HG02981 (cell line): ENCODE data around the gene SFSWAP.
A peak's percentile ranks its signal among the peaks of the same experiment; 100 is the strongest.
"Not testable (repeated sequence)": the region's sequence is repeated elsewhere in the genome, so short reads cannot be mapped to it uniquely, and the experiment has no call there.

Experiments used
- ATAC-seq: cut with Tn5 transposase; IDR thresholded peaks from one replicate; pipeline ENCODE4 v1.9.1; 2021; ENCODE audit warnings: mild to moderate bottlenecking, moderate library complexity; ENCODE audit not compliant: unreplicated experiment

Gene SFSWAP

DNA sequence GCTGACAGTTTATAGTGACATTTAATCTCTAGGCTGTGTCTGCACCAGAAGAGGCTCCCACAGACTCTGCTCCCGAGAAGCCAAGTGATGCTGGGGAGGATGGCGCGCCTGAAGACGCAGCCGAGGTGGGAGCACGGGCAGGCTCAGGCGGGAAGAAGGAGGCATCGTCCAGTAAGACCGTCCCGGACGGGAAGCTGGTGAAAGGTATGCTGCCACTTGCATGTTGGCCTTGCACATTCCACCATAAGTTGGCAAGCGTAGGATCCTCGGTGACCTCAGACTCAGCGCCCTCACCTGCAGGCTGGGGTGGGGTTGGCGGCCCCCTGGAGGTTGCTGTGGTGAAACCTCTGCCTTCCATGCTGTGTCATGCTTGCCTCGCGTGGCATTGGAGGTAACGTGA is 45.6 kb downstream of the SFSWAP start:
- no peak for ATAC-seq

DNA sequence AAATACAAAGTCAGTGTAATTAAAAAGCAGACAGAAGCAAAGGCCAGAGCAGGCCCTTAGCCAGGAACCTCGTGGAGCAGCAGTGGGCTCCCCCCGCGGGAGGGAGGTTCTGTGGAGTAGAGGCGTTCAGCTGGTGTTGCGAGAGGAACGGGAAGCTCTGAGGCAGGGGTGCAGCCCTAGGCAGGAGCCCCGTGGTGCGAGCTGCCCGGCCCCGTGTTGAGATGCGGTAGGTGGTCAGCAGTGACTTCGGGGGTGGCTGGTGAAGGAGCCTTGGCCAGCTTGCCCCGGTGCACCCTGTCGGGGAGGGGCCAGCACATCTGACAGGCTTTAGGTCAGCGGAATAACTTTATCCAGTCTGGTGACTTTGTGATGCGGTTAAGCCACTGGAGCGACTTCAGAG is 46.2 kb downstream of the SFSWAP start:
- no peak for ATAC-seq

DNA sequence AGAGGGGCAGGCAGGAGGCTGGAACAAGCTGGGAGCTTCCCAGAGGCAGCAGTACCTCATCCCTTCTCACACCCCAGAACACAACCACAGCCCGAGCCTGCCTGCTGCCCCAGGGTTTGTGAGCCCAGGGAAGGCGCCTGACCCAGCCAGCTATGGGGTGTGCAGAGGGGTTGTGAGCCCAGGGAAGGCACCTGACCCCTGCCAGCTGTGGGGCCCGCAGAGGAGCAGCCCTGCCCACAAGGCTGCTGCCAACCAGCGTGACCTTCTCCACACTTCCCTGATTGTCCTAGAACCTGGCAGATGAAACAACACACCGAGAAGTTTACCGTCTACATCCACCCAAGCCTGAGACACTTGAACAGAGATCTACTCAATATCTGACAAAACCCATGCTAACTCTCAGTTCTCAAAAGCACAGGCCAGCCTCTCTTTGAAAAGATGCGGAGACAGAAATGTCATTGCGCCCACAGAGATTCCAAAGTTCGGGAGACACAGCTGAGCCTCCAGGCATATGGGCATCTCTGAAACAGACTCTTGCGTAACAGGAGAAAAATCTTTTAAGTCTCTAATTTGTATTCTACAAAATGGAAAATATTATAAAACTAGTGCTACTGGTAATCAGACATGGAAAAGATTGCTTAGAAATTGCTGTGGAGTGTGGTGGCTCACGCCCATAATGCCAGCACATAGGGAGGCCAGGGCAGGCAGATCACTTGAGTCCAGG is 47.3 kb downstream of the SFSWAP start:
- no peak for ATAC-seq

DNA sequence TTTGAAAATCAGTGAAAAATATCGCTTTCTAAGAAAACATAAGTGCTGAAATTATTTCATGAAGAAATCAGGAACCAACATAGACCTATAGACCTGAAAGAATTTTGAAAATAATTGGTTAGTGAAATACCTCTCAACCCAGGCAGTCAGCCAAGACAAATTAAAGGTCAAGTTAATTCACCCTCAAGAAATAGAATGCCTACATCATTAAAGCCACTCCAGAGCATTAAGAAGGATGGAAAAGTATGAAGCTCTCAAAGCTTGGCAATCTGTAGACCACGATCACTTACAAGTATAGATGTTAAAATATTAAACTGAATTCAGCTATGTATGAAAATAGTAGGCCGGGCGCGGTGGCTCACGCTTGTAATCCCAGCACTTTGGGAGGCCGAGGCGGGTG is 48.3 kb downstream of the SFSWAP start:
- ATAC-seq: no peak

DNA sequence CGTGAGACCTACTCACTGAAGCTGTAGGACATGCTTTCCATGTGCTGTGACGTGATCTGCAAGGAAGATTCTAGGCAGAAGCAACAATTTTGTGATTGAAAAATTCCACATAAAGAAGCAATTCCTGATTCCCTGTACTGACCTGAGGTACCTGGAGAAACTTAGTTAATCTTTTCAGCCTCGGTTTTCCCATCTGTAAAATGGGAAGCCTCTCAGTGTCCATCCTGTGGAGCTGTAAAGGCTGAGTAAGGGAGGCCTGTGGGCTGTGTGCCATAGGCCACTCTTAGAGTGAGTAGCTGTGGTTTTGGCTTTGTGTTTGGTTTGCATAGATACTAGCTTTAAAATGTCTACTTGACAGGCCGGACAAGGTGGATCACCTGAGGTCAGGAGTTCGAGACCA is 50.7 kb downstream of the SFSWAP start:
- no peak for ATAC-seq

DNA sequence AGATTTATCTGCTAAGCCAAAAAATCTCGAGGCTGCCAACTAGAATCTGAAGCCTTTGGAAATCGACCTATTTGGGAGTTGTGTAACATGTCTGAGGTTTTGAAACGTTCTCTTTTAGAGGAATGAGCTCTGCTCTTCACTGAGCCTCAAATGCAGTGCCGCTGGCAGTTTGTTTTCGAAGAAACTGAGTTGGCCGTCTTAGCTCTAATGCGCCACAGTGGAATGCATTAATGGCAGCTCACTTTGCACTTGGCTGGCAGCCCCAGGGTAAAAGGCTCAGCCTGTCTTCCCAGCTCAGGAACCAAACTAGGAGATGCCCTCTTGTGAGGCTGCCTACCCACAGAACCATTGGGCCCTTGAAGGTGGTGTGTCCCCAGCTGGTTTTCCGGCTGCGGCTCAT is 53.8 kb downstream of the SFSWAP start:
- no peak for ATAC-seq

DNA sequence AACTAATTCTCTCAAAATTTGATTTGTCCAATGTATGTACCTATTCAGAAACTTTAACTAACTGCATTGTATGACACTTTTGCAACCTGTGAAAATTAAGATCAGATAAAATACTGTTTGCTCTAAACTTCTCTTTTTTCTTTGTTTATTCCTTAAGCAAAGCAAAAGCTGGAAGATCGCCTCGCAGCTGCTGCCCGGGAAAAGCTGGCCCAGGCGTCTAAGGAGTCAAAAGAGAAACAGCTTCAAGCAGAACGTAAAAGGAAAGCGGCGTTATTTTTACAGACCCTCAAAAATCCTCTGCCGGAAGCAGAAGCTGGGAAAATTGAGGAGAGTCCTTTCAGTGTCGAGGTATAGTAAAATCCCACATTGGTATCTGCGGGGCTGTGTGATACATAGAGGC is 55.1 kb downstream of the SFSWAP start:
- ATAC-seq: no peak

DNA sequence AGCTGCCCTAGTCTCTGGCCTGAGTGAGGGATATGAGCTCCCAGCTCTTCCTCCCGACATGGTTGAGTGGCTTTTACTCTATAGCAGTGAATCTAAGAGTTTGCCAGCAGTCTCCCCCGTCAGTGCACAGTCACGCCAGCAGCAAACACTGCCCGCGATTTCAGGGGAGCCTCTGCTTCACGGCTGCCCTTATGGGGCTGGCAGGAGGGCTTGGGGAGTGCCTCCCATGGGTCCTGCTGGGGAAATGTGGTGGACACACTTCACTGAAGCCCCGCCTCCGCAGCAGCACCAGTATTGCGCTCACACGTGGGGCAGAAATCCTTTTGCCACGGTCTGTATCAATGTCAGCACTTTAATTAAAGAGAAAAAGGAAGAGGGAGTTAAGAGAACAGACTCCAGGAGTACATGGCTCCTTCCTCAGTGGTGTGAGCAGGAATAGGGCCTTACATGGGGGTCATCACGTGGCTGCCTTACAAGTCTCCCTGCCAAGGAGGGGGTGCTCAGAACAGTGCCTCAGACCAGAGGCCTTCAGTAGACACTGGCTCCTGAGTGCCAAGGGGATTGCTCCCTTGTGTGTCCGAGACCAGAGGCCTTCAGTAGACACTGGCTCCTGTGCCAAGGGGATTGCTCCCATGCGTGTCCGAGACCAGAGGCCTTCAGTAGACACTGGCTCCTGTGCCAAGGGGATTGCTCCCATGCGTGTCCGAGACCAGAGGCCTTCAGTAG is 55.7 kb downstream of the SFSWAP start:
- ATAC-seq: no peak

DNA sequence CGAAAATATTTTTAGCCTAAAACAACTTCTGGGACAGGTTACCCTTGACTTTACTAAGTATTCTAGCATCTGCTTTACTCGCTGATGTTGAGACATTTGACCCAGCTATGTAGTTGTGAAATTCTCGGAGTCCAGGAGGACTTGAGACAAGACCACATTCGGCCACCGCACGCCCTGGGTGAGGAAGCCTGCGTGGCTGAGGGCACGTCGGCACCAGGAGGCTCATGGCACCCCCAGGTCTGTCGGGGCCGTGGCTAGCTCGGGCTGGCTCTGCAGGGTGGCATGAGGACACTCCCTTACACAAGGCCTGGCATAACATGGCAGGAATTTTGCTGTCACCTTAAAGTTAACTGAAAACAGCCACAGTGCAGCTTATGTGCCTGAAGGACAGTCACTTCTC is 59.2 kb downstream of the SFSWAP start:
- ATAC-seq: no peak

DNA sequence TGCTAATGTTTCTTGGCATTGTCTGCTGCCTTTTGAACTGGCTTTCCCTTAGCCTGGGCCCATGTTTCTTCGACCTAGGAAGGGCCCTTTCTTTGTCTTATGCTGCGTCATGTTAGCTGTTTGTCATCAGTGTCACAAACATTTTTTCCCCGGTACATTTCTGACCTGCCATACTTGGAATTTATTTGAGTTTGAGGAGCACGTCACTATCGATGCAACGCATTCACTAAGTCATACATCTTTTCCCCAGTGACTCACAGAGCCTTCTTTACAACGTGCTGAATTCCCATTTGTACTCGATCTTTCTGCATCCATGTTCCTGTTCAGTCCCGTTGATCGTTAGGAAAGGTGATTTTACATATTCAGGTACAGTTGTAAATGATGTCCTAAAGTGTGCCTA is 61.1 kb downstream of the SFSWAP start:
- ATAC-seq: no peak

DNA sequence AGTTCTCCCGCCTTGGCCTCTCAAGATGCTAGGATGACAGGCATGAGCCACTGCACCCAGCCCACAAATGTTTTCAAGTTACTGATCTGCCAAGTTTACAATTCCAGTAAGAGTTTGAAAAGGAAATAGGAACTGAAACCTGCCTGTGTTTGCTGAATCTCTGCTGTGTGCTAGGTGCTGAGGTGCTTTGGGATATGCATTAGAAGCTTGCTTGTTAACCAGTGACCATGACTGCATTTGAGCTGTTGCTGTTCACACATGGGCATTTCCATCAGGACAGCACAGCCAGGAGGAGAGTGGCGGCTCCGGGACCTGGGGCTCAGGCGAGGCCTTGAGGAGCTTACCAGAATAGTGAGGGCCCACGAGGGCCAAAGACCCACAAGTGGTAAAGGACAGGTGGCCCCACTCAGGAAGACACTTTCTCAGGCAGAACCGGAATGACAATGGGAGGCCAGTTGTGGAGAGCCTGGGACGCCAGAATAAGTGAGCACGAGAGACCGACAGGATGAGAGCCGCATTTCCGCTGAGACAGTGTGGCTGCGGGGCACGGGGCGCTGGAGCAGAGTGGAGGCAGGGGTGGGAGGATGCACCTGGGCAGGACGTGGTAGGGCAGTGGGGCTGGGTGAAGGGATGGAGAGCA is 62.8 kb downstream of the SFSWAP start:
- ATAC-seq: peak; percentile 75

DNA sequence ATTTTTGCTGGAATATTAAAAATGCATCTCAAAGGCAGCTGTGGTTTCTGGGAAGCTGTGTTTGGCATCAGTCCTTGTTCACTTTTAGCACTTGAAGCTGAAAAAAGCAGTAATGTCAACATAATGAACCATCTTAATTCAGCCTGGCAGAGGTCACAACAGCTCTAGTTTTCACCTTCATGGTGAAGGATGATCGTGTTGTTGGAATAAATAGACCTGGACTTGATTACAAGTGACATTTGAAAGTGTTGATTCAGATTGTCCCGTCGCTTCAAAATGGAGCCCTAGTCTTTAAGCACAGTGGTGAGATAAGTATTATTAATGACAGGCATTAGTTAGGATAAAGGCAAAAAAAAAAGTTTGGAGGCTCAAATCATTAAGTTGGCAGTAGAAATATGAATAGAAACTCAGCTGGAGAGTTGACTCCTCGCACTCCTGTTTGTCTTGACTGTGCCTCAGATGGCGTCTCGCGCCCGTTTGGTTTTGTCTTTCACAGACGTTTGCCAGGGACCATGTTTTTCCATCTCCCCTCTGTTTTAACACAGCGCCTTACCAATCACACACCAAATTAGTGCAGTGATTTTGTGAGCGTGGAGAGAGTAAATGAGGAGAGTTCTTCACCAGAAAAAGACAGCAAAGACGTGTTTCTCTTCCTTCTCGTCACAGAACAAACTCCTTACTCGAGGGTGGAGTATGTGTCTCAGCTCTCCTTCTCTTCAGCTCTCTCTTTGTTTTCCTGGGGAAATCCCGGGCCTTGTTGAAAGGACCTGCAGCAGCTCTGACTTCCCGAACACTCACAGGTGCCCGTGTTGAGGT is 63.9 kb downstream of the SFSWAP start:
- ATAC-seq: no peak

DNA sequence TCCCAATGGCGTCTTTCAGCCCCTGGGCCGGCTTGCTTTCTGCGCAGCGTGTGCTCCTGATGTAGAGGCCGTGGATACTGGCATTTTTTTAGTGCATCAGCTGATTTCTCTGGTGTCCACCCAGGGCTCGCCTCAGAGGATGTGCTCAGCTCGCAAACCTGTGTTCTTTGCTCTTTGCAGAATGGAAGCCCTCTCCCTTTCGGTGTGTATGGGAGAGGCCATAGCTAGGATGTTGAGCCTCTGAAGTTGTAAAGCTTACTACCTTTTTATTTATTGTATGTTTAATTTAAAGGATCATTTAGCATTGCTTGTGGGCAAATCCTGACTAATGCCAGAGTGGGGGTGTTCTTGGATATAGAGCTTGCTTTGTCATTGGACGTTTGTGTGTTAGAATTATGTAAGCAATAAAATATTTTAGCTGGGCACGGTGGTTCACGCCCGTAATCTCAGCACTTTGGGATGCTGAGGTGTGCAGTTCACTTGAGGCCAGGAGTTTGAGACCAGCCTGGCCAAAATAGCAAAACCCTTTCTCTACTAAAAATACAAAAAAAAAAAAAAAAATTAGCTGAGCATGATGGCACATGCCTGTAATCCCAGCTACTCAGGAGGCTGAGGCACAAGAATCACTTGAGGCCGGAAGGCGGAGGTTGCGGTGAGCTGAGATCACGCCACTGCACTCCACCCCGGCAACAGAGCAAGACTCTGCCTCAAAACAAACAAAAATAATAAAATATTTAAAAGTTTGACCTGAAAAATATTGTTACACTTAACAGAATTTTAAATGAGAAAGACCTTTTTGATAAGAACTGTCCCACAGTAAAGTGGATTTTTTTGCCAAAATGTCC is 64.7 kb downstream of the SFSWAP start:
- no peak for ATAC-seq

DNA sequence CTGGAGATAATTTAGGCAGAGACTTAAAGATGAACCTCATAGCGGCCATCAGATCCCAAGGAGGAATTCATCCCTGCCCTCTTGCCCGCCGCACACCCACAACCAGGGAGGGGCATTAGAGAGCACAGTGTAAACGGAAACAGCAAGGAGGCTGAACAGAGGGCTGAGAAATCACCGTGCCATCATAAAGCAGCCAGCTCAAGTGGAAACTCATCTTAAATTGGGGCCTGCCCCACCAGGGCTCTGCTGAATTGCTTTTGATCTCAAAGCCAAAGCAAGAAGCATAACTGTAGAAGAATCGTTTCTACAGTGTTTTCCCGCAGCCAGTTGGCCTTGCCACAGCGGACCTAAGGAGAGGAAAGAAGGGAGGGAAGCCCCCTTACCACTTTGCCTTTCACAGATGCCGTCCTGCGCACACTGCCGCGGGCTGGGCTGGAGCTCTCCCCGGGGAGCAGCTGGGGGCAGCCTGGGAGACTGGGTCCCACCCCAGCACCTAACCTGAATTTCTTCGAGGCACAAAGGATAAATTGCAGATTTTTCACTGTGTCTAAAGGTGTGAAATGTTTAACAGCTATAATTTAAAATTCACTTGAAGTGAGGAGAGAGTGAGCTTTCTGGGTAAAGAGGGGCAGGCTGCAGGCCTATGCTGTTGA is 65.5 kb downstream of the SFSWAP start:
- ATAC-seq: peak; percentile 31

DNA sequence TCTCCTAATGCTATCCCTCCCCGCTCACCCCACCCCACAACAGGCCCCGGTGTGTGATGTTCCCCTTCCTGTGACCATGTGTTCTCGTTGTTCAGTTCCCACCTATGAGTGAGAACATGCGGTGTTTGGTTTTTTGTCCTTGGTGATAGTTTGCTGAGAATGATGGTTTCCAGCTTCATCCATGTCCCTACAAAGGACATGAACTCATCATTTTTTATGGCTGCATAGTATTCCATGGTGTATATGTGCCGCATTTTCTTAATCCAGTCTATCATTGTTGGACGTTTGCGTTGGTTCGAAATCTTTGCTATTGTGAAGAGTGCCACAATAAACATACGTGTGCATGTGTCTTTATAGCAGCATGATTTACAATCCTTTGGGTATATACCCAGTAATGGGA is 66.4 kb downstream of the SFSWAP start:
- ATAC-seq: not testable (repeated sequence)

DNA sequence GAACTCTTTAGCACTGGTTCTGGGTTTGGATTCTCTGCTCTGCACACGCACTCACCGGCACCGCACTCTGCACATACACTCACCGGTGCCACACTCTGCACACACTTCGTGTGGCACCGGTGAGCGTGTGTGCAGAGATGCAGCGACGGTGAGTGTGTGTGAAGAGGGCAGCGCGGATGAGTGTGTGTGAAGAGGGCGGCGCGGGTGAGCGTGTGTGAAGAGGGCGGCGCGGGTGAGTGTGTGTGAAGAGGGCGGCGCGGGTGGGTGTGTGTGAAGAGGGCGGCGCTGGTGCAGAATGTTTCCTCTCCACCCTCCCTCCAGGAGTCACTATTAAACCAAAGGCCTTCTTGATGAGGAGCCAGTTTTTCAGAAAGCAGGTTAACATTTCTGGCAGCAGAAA is 68.1 kb downstream of the SFSWAP start:
- no peak for ATAC-seq

DNA sequence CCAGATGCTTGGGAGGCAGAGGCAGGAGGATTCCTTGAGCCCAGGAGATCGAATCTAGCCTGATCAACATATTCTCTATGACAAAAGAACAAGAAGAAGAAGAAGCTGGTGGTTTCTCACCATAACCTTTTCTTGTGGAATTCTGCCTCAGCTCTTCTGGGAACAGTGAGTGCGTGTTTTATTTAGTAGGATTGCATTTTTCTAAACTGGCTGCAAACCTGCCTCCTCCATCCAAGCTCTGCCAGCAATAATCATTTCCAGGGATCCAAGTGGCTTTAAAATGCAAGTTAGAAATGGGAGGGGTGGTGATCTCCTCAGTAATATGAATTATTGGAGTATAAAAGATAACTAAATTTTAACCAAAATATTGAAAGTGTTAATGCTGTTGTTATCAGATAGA is 71.2 kb downstream of the SFSWAP start:
- no peak for ATAC-seq

DNA sequence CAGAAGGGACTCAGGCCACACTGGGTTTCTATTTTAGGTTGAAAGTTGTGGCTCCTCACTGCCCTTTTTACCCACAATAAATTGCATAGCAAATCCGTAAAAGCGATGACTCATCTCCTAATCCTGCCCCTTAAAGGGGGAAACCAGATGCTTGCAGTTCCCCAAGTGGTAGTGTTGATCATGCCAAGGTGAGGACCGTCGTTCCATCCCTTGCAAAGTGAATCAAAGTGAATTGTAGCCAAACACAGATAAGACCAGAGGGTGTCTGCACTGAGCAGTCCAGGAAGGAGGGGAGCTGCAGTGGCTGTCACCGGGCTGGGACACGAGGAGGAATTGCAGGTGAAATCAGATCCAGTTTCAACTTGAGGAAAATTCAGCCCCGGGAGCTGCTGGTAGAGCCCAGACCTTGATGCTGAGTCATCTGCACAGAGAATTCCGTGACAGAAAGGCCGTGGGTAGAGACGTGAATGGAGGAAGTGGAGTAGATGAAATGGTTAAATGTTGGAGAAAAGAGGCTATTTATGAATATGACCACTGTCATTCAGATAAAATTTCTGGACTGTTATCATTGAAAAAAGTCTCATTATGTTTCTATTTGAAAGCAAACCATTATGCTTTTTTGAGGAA is 73.1 kb downstream of the SFSWAP start:
- ATAC-seq: peak; percentile 84
